Kidney epithelial cell (primary cell): ENCODE data around the gene GPR142. TPM values are rescaled to one million over a fixed set of nuclear protein-coding genes. Genes with fewer than 3 reads are reported as not detected.
A peak's percentile ranks its signal among the peaks of the same experiment; 100 is the strongest.
"Not testable (repeated sequence)": the region's sequence is repeated elsewhere in the genome, so short reads cannot be mapped to it uniquely, and the experiment has no call there.

Experiments used
- DNase-seq: peaks from one replicate; pipeline ENCODE4 v3.0.0-alpha.2; 2010; ENCODE audit warnings: low read depth
- H3K27me3 ChIP-seq: 2 replicates; pipeline ENCODE4 v1.6.0; 2011; ENCODE audit warnings: low read length; ENCODE audit not compliant: control insufficient read depth, insufficient read depth
- H3K36me3 ChIP-seq: 2 replicates; pipeline ENCODE4 v1.5.1; 2011; ENCODE audit warnings: low read length; ENCODE audit not compliant: control insufficient read depth, insufficient read depth
- H3K4me3 ChIP-seq: 2 replicates; pipeline ENCODE4 v1.5.1; 2011; ENCODE audit warnings: low read depth, mild to moderate bottlenecking, control low read depth, low read length
- CTCF ChIP-seq: IDR thresholded peaks from 2 replicates; pipeline ENCODE4 v1.5.1; 2011; ENCODE audit warnings: mild to moderate bottlenecking, moderate library complexity, low read length, control low read depth, inconsistent platforms; ENCODE audit not compliant: insufficient read depth, poor library complexity, severe bottlenecking
- total RNA-seq: library from RNA; depleted of rRNA; stranded (reverse); fragments of >200 nt; gene quantifications from 2 replicates; pipeline ENCODE4 v1.2.3, GENCODE V29; 2015

Gene GPR142
- total RNA-seq, 1 donor from 2014 or later: not detected

DNA sequence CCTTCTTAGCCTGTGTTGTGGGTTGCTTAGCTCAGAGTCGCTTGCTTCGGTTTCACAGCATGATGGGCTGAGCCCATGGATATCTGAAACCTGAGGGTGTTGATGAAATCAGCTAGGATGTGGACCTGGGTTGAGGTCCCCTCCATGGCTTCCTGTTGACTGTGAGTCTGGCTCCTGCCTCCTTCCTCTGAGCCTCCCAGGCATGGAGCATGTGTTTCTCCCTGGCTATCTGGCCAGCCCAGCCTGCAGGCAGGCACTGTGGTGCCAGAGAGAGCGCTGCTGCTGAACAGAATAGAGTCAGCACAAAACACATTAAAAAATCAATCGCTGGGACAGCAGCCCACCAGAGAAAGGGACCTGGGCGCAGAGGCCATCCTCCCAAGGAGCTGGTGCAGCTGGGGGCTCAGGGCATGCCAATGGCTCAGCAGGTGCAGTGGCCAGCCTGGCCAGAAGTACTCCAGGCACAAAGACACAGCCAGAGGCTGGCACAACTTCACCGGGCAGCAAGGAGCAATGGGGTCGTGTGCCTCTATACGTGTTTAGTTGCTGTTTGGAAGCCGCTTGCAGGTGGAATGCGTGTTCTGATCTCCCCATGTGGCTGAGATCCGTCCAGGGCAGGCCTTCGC is 36.3 kb downstream of the GPR142 start:
- no peaks in the 10 kb centered on the region for H3K36me3 ChIP-seq
- H3K4me3 ChIP-seq: no peak overlapping the region
- peaks cover 9% of the 10 kb centered on the region for H3K27me3 ChIP-seq
- TF ChIP-seq CTCF: no peak
- DNase-seq: no peak

GRCh38 chr17:74404218-74404617 is 36.9 kb downstream of the GPR142 start:
- TF ChIP-seq CTCF: no peak
- no peak for DNase-seq
- H3K4me3 ChIP-seq: no peak overlapping the region

DNA sequence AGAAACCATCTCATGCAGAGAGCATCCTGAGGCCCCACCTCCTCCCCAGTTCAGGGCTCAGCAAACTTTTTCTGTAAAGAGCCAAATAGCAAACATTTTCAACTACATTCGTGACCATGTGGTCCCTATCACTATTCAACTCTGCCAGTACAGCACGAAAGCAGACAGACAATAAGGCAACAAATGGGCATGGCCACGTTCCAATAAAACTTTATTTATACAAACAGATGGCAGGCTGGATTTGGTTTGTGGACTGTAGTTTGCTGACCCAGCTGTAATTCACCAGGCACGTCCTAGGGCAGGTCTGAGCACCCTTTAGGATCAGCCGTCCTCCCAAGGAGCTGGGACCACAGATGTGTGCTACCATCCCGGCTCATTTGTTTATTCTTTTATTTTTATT is 37.5 kb downstream of the GPR142 start:
- DNase-seq: no peak
- Histone ChIP-seq H3K27me3 (peaks cover 9% of the 10 kb centered on the region), H3K4me3 (no peak overlapping the region), H3K36me3 (no peaks in the 10 kb centered on the region)
- no peak for TF ChIP-seq CTCF

More at GRCh38 chr17:74404218-74404617, 36.9 kb downstream of the GPR142 start:
- H3K36me3 ChIP-seq: no peaks in the 10 kb centered on the region
- H3K27me3 ChIP-seq: peaks cover 9% of the 10 kb centered on the region

GRCh38 chr17:74405311-74405710 is 38.0 kb downstream of the GPR142 start:
- not testable (repeated sequence) for H3K27me3 ChIP-seq, H3K36me3 ChIP-seq, H3K4me3 ChIP-seq, DNase-seq

DNA sequence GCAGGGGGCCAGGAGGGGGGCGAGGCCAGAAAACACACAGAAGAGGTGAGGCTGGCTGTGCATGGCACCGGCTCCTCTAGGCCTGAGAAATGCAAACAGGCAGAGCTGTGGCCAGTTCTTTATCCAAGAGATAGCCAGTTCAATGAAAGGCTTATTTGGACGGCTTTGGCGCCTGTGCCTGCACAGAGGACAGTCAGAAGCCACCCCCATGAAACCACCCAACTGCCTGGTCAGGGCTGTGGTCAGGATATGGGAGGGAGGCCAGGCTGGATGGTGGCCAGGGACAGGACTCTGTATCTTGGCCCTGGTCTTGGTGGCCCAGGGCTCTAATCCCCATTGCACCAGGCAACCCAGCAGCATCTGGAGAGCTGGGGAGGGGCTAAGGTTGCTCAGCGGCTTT is 40.1 kb downstream of the GPR142 start:
- no peak for DNase-seq
- TF ChIP-seq CTCF: no peak
- H3K36me3 ChIP-seq: no peaks in the 10 kb centered on the region
- no peak overlapping the region for H3K4me3 ChIP-seq
- H3K27me3 ChIP-seq: peaks cover 9% of the 10 kb centered on the region

GRCh38 chr17:74408262-74408661 is 41.0 kb downstream of the GPR142 start:
- Histone ChIP-seq H3K36me3 (no peaks in the 10 kb centered on the region), H3K27me3 (peaks cover 9% of the 10 kb centered on the region), H3K4me3 (no peak overlapping the region)
- no peak for DNase-seq
- peak; percentile 34 for TF ChIP-seq CTCF
